ENCODE results near the gene GPR17.

GPR17 gene

GRCh38 chr2:127630864-127631540 lies 15.0 kb upstream of the GPR17 start:
- ATAC-seq, result no peak

GRCh38 chr2:127631541-127631996 lies 14.4 kb upstream of the GPR17 start:
- ATAC-seq, result no peak

GRCh38 chr2:127631997-127632581 lies 13.9 kb upstream of the GPR17 start:
- ATAC-seq, result no peak

GRCh38 chr2:127632592-127633489 lies 13.1 kb upstream of the GPR17 start:
- ATAC-seq, result peak; percentile 30 to 39

- ATAC-seq, result no peak
Measured at GRCh38 chr2:127633556-127634065, 12.3 kb upstream of the GPR17 start.

GRCh38 chr2:127634066-127634617 lies 11.8 kb upstream of the GPR17 start:
- ATAC-seq, result no peak

GRCh38 chr2:127634626-127635379 lies 11.2 kb upstream of the GPR17 start:
- ATAC-seq, result no peak

GRCh38 chr2:127635380-127636237 lies 10.3 kb upstream of the GPR17 start:
- no peak for ATAC-seq

- no peak for ATAC-seq
Measured at GRCh38 chr2:127636248-127637235, 9.4 kb upstream of the GPR17 start.

- no peak for ATAC-seq
Measured at GRCh38 chr2:127637236-127637630, 8.7 kb upstream of the GPR17 start.

GRCh38 chr2:127637725-127638252 lies 8.2 kb upstream of the GPR17 start:
- ATAC-seq, result no peak

- no peak for ATAC-seq
Measured at GRCh38 chr2:127638361-127639110, 7.4 kb upstream of the GPR17 start.

- ATAC-seq, result no peak
Measured at GRCh38 chr2:127639111-127639474, 6.9 kb upstream of the GPR17 start.

GRCh38 chr2:127640082-127641072 lies 5.6 kb upstream of the GPR17 start:
- peak; percentile 23 to 30 for ATAC-seq

- ATAC-seq, result peak in 1 of 2 donors; percentile 19
Measured at GRCh38 chr2:127641133-127641532, 4.8 kb upstream of the GPR17 start.

GRCh38 chr2:127641846-127642507 lies 4.0 kb upstream of the GPR17 start:
- ATAC-seq, result peak; percentile 57 to 62

All from activated CD4-positive, CD25-positive, alpha-beta regulatory T cell treated with anti-CD3 and anti-CD28 coated beads, Interleukin-2, amount 50 U/mL, for 24 hours (primary cell).